GM19438 (cell line): ENCODE results near the gene ANKRD60.

Experiments
- ATAC-seq: cut with Tn5 transposase; IDR thresholded peaks from one replicate; pipeline ENCODE4 v1.9.1; 2021; ENCODE audit warnings: low read depth; ENCODE audit not compliant: unreplicated experiment

ANKRD60 gene, protein sequence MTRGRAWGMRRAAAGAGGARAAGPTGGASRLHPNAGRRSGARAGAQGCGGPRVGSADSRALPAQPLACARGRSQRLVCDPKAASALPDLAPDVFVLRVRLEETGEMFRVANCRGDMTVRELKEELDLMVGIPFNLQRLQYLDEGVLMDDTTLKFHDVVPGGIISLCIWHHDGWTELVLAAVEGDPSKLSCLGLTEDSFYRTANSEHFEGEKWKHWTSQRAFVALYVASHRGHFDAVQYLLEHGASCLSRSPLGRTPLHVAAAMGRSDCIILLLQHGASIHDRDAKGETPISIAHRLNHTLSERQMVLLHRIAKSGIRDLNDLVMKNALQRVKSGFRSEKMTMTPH

DNA sequence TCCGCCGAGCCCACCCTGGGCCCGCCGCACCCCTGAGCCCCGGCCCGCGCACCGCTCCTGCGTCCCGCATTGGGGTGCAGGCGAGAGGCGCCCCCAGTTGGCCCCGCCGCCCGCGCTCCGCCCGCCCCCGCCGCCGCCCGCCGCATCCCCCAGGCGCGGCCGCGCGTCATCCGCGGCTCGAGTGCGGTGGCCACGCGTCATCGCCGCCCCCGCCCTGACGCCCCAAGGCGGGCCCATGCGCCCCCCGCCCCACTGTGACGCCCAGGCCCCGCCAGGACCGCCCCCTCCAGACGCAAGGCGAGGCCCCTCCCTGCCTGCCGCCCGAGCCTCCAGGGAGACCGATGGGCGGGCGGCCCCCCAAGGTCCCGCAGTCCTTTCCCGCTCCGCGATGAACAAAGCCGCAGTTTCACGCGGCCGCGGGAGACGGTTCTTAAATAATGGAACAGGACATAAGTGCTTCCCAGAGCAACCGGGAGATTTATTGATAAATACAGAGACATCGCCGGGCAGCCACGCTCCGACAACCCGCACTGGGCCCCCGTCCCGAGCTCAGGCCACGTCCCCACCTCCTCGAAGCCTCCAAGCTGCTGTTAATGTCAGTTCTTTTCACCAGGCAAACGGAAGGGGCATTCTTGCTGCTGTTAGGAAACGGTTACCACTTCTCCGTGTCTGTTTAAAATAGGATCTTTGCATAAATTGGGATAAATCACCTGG, at the start of gene ANKRD60:
Gene ANKRD60 (minus strand): TSS at position 170 of the 714 bp plus-strand sequence. CDS start 0 bp downstream, at position 170.
- no peak for ATAC-seq

DNA sequence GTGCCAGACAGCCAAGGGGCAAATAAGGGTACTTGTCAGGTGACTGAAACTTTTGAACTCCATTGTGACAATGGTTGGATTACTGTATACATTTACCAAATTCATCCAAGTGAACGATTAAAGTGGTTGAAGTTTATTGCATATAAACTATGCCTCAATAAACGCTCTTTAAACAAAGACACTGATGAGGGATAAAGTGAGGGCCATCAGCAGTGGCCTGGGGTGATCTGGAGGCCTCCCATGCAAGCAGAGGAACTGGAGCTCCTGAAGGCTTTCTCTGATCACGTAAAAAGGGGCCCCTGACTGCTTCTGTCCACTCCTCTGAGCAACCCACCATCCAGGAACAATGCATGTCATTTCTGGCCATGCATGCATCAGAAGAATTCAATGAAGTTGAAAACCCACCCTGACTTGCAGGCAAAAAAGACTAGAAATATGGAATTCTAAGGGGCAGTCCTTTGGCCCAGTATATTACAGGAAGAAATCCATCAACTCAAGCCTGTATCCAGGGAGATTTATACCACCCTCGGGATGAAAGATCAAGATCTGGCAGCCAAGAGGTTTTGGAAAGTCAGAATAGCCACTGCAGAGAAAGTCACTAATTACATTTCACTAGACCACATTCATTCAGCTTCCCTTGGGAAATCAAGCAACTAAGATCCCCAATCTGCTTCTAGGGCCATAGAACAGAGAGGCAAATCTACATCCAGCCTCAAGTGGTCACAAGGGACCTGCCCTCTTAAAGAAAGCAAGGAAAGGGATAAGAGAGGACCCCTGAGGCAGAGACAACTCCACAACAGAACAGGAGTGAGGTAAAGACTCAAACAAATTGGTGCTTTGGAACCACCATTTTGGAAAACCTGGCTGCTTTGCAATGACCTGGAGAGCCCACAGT, 49.4 kb upstream of the ANKRD60 start:
- no peak for ATAC-seq

DNA sequence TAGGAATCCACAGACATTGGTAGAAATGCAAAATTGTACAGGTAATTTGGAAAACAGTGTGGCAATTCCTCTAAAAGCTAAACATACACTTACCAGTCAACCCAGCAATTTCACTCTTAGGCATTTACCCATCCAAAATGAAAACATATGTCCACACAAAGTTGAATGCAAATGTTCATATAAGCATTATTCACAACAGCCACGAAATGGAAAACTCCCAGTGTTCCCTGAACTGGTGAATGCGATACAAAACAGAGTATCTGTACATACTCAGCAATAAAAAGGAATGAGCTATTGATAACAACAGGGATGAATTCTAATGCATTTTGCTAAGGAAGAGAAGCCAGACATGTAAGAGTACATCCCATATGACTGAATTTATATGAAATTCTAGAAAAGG, 48.7 kb upstream of the ANKRD60 start:
- ATAC-seq = no peak

DNA sequence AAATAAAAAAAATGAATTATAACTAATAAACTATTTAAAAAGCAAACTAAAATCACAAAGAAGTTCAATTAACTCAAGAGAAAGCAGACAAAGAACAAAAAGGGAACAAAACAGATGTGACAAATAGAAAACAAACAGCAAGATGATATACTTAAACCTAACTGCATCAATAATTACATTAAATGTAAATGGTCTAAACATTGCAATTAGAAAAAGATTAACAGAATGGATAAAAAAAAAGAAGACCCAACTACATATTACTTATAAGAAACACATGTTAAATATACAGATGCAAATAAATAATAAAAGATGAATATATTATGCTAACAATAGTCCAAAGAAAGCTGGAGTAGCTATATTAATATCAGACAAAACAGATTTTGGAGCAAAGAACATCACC, 45.9 kb upstream of the ANKRD60 start:
- no peak for ATAC-seq

DNA sequence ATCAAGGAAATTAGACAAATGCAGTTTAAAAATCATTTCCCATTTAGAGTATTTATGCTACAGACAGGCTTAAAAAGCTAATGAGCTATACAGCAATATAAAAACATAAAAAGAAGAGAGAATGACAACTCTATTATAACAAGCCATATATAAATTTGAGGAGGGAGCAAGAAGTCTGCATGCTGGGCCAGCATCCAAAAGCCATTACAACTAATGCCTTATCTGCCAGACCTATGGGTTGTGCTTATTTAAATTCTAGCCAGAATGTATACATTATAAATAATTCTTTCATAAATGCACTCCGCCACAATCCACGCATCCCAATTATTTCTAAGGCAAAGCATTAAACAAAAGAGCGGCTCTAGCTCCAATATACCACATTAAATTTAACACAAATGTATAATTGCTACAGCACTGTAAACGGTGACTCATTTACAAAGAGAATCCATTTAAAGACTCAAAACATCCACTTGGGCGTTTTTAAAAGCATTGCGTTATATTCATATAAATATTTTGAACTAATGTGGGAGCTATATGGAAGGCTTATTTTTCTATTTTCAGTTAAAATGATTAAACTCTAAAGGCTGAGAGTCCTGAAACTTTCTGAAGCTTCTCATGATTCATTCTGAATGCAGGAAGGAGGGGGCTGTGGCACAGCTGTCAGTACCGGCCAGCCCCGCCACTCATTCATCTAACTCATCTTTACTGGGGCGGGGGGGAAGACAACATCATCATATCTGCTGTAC, 43.3 kb upstream of the ANKRD60 start:
- no peak for ATAC-seq

DNA sequence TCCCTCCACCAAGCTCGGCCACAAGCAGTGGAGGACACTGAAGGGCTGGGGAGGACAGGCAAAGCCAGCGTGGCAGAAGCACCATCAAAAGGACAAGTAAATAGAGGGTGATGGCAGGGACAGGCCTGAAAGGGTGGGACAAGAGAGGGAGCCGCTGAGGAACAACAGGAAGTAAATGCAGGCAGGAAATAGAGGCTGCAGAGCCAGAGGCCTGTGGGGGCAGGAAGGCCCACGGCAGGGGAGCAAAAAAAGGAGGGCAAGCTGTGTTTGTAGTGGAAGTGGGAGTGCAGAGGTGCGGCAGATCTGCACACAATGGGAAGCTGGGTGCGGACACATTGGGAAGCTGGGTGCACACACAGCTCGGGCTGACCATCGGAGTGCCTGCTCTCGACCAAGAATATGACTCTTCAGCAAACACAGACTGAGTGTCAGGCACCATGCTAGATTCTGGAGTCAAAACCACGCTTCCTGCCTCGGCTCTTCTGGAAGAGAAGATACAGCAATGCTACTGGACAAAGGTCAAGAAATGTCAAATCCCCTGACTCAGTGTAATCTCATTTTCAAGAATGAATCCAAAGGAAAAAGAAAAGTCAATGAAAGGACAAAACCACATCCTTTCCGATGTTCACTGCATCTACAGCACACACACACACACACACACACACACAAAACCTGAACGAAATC, 40.6 kb upstream of the ANKRD60 start:
- no peak for ATAC-seq

DNA sequence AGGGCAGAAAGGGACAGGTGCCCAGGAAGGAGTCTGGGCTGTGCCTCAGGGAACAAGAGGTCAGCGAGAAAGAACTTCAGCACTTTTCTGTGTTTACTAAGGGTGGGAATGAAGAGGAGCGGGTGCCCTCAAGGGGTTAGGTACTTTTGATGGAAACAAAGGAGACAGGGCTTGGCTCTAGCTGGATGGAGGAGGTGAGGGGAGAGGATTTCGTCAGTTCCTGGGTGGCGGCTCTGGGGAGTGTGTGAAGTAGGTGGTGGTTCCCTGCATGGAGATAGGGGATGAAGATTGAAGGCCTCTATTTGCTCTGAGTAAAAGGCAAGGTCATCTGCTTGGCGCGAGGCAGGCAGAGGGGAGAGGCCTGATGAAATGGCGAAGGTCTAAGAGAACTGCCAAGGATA, 40.0 kb upstream of the ANKRD60 start:
- ATAC-seq = no peak

DNA sequence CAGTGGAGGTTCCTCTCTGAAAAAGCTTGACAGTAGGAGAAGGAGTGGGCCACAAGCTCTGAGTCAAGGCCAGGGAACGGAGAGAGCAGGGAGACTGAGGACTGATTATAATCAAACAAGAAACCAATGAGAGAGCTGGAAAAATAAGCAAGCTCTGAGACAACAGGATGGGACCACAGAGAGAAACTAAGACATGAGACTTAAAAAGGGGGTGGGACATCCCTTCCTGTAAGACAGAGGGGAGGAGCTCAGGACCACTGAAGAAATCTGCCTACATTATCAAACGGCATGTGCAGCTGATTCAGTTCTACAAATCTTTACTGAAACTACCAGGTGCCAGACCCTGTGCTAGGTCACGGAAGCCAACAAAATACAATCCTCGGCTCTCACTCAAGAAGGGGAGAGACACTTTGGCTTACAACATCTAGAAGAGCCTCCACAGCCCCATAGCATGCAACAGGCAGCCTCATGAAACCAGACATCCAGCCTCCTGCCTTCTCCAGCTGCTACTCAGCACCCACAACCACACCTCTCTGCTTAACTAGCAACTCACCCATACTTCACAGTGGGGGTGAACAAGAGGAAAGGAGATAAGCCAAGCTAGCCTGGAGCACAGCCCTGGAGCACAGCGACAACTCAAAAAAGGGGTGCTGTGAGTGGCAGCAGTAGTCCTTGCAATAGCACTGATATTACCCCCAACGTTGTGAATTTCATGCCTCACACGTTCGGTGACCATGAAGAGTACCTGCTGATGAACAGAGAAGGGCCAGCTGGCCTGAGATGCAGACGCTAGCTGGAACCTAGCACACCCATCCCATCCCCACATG, 39.1 kb upstream of the ANKRD60 start:
- no peak for ATAC-seq

DNA sequence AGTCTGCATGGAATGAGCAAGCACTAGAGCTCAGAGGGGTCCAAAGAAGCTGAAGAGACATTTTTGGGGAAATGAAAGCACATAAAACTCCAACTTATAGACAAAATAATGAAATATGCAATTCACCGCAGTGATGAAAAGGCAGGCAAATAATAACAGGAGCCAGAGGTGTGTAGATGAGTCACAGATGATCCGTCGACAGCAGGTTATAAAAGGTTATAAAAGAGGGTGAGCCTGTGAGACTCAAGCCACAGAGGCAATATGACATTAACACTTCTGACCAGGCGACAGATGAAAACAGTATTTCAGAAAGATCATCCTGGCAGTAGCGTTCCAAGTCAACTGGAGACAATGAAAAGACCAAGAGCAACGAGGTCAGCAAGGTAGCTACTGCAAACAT, 35.8 kb upstream of the ANKRD60 start:
- no peak for ATAC-seq

DNA sequence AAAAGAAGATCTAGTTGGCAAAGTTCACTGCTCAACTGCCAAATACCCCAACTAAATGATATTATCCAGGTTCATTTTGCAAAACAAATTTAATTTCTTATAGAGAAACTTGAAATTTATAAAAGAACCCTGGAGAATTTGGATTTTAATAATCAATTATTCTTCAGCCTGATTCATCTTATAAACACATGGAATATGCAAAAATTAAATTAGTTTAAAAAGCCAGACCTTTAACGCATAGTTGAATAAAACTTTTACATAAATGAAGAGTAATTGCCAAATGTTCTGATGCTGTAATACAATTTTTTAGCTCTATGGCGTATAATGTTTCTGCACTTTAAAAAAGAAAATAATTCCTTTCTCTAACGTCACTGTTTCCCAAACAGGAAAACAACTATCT, 33.2 kb upstream of the ANKRD60 start:
- no peak for ATAC-seq

DNA sequence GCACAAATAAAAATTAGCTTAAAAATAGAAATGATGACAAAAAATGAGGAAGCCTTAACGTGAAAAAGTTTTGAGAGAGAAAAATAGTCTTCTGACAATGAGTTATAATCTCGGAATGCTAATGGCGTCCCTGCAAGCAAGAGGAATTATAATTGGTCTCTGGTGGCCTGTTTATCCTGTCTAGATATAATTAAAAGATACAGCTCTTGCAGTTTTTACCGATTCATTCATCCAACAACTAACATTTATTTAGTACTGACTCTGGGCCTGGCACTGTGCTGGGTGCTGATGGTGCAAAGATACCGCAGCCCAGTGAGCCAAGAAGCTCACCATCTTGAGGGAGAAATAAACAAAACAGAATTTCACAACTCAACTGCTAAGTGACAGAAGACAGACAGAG, 31.6 kb upstream of the ANKRD60 start:
- ATAC-seq = no peak

DNA sequence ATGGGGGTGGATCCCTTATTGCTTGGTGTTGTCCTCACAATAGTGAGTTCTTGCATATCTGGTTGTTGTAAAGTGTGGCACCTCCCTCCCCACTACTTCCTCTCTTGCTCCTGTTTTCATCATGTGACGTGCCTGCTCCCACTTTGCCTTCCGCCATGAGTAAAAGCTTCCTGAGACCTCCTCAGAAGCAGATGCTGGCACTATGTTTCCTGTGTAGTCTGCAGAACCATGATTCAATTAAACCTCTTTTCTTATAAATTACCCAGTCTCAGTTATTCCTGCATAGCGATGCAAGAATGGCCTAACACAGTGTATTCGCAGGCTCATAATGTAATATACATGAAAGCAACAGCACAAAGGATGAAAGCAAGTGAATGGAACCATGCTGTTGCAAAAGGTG, 28.4 kb upstream of the ANKRD60 start:
- no peak for ATAC-seq

DNA sequence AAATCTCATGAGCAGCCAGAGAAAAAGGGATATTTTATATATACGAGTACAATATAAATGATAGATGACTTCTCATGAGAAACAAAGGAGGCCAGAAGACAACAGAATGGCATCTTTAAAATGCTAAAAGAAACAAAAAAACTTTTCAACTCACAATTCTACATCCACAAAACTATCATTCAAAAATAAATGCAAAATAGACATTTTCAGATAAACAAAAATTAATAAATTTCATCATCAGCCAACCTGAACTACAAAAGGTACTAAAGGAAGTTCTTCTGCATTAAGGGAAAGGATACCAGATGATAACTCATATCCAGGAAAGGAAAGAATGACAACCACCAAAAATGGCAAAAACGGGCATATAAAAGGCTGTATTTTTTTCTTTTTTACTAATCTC, 27.9 kb upstream of the ANKRD60 start:
- no peak for ATAC-seq

DNA sequence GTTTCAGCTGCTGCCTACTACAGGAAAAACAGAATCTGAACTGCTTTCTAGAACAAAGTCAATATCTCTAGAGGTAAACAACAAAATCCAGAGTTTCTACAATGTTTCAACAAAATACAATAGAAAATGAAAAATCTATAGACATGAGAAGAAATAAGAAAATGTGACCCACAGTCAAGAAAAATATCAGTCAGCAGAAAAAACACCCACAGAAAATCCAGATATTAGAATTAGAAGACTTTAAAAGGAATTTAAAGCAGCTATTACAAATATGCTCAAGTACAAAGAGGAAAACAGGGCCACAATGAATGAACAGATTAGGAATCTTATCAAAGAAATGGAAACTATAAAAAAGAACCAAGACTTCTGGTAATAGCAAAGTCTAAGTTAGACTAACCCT, 26.4 kb upstream of the ANKRD60 start:
- ATAC-seq = no peak

DNA sequence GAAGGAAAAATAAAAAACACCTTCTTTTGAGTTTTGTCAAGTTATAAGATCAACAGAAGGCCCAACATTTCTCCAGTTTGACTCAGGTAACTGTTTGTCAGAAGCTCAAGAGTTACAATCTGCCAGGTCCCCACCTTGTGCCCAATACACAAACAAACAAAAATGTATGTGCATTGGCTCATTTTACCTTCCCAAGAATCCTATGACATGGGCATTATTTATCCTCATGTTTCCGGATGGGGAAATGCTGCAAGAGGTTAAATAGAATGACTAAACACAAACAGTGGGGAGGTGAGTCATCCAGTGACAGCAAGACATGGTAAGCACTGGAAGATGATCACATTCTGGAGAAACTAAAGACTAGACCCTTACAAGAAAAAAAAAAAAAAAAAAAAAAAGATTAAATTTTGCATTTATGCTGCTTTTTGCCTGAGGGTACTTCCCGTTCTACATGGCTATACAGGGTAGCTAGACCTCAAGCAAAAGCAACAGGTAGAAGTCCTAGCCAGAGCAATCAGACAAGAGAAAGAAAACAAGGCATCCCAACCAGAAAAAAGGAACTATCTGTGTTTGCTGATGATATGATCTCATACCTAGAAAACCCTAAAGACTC, 23.6 kb upstream of the ANKRD60 start:
- ATAC-seq = no peak

DNA sequence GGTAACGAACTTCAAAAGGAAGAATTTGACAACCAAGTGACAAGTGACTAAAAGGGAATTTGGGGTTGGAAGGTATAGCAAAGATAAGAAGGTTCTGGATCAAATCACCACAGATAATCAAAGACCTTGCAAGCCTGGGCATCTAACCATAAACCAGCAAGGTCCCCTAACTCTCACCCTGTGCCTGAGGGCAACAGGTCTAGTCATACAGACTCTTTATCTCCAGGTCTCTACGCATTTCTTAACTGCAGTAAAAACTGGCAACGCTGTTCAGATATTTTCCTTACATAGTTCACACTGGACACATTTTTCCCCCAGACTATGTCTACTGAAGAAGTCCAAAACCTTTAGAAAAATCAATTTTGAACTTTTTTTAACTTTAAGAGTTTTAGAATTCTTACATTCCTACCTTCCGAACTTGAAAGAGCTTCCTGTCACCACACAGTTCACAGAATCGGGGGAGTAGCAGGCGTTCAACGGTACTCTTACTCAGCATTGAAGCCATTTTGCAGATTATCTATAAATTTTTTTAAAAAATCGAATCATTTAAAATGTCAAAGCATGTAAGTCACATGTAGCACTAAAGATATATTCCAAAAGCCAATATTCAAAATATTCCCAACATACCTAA, 23.0 kb upstream of the ANKRD60 start:
- no peak for ATAC-seq

DNA sequence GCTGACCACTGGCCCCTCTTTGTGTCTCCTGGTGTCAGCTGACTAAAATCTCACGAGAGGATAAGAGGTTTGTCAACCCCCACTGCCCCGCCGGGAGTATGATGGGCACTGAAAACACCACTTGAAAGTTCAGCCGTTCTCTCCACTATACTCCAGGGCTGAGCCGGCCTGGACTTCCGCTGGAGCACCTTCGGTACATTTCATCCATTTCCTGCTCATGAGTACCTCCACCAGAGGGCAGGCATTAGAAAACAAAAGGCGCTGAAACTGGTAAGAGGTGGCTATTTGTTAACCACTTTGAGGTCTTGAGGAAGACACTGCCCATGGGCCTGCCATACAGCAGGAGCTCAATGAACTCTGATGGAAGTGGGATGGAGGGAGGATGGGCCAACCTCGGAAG, 17.9 kb upstream of the ANKRD60 start:
- ATAC-seq = no peak

DNA sequence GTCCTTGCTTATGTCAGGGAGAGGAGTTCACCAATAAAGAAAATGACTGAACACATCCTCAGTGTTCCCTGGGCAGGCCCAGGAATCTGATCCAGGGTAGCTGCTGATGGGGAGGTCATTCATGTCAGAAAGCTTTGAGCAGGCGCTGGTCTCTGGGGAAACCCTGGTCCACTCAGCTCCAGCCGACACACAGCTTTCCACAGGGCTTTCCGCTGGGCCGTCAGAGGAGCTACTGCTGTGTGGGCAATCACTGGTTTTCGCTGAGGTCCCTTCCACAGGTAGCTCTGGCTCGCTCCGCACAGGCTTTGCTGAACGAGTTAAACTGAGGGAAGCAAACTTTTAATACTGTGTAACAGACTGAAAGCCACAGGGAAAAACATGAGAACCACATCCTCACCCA, 17.5 kb upstream of the ANKRD60 start:
- no peak for ATAC-seq
